Heart left ventricle (tissue), 16 donors: ENCODE results near the gene ACTA2. TPM values are rescaled to one million over a fixed set of nuclear protein-coding genes. Genes with fewer than 3 reads are reported as not detected.
A peak's percentile ranks its signal among the peaks of the same experiment; 100 is the strongest.

ENCODE experiments used
- ATAC-seq, 4 donors: fragments of 200-7000 bp; cut with Tn5 transposase; one replicate each; pipeline ENCODE4 v1.9.1; 2020 to 2022; ENCODE audit warnings: moderate library complexity in 4 of 4, mild to moderate bottlenecking in 3 of 4, moderate number of reproducible peaks in 1 of 4
- DNase-seq, 5 donors: peaks; one replicate each; pipeline ENCODE4 v3.0.0-alpha.2; 2020
- H3K27ac ChIP-seq, 12 donors: fragments of 200-600 bp; sonication (generic) in 4 of 12; one replicate each; pipeline versions ENCODE4 v1.5.0 to v1.8.0; 2016 to 2022; ENCODE audit warnings: mild to moderate bottlenecking in 2 of 12
- H3K27me3 ChIP-seq, 9 donors: fragments of 200-600 bp; sonication (generic) in 2 of 9; one replicate each; pipeline versions ENCODE4 v1.5.1 to v1.8.0; 2016 to 2022; ENCODE audit warnings: mild to moderate bottlenecking in 3 of 9
- H3K36me3 ChIP-seq, 9 donors: fragments of 200-600 bp; sonication (generic) in 2 of 9; one replicate each; pipeline versions ENCODE4 v1.5.0 to v1.8.0; 2018 to 2022; ENCODE audit warnings: mild to moderate bottlenecking in 2 of 9
- H3K4me1 ChIP-seq, 12 donors: fragments of 200-600 bp; sonication (generic) in 4 of 12; one replicate each; pipeline versions ENCODE4 v1.5.0 to v1.8.0; 2016 to 2022; ENCODE audit warnings: mild to moderate bottlenecking in 3 of 12
- H3K4me3 ChIP-seq, 12 donors: fragments of 200-600 bp; sonication (generic) in 4 of 12; one replicate each; pipeline versions ENCODE4 v1.5.0 to v1.8.0; 2017 to 2022; ENCODE audit warnings: mild to moderate bottlenecking in 9 of 12, moderate library complexity in 4 of 12
- H3K9me3 ChIP-seq, 12 donors: fragments of 200-600 bp; sonication (generic) in 4 of 12; one replicate each; pipeline versions ENCODE4 v1.5.0 to v1.8.0; 2016 to 2022; ENCODE audit warnings: mild to moderate bottlenecking in 1 of 12
- POLR2A ChIP-seq, 2 donors: fragments of 450-650 bp; IDR thresholded peaks; one replicate each; pipeline ENCODE4 v1.6.1; 2017; ENCODE audit warnings: antibody characterized with exemption in 2 of 2, mild to moderate bottlenecking in 2 of 2, moderate library complexity in 2 of 2
- WGBS, 4 donors: extraction: QIAGEN DNeasy Blood & Tissue Kit in 2 of 4; methylation state at CpG; one replicate each; pipeline versions ENCODE4 v1.1.5 to v1.1.7; 2013 to 2018; 5-methylcytosine and 5-hydroxymethylcytosine counted together
- intact Hi-C, 10 donors: fragments of 100-400 bp; cut with DNase I; formaldehyde crosslinking; loops; one replicate each; pipeline versions ENCODE4 v1.11.1 to v1.14.2; 2022
- polyA plus RNA-seq, 2 donors: library from polyadenylated mRNA; stranded (reverse); fragments of 200-250 nt; gene quantifications; one replicate each; pipeline ENCODE4 v1.2.3, GENCODE V29; 2013
- total RNA-seq, 9 donors: library from RNA; depleted of rRNA in 2 of 9; stranded (reverse); fragments of >200 nt in 2 of 9; fragmentation: NEBNext Ultra II Directional in 3 of 9; extraction: Animal tissue kit (Norgen Biotek cat#: 25700) in 3 of 9; gene quantifications; one replicate each; pipeline versions ENCODE4 v1.1.0 to v1.2.4, GENCODE V29; 2016 to 2023
- TF ChIP-seq, protein P1 (sequence below), 12 donors: fragments of 200-600 bp; sonication (generic) in 4 of 12; IDR thresholded peaks; one replicate each; pipeline versions ENCODE4 v1.5.0 to v1.8.0; 2018 to 2022; ENCODE audit warnings: antibody characterized with exemption in 12 of 12, mild to moderate bottlenecking in 5 of 12
- donor health status: ischemic (EF 13 %, LVEDD 7.1; RV severe dilation, severe dysfunction).
- donor health status: healthy with polysubstance abuse.
- donor health status: DM: no; HTN: yes; CAD: no.
- donor health status: DM: no; HTN: no; CAD: no.
- donor health status: ischemic (EF 25% LVEDD 6.9; RV normal size, moderate dysfunction).
- donor health status: ischemic (EF 25% LVEDD 5.7; RV mildly dilated, moderate dysfunction).
- donor health status: healthy.
- donor health status: DM: yes; HTN: yes; CAD: no.
- donor health status: ischemic (EF 35%, LVEDD 5.7; RV mildly dilated, moderate dysfunction).
- donor health status: nonischemic (EF 11% LVEDD 7.7; RV severe dilation, severe dysfunction).
- donor health status: DM: yes; HTN: yes; CAD: no.
- donor health status: PGD.
- donor health status: ischemic (EF 29% LVEDD 5.4; RV normal size, mild dysfunction).
- donor health status: nonischemic (EF 23%, LVEDD 6.1; RV moderate dilation, normal function).

The ACTA2 gene
- total and polyA plus RNA-seq, 11 donors: 70.9 to 244 (median 110) TPM

DNA sequence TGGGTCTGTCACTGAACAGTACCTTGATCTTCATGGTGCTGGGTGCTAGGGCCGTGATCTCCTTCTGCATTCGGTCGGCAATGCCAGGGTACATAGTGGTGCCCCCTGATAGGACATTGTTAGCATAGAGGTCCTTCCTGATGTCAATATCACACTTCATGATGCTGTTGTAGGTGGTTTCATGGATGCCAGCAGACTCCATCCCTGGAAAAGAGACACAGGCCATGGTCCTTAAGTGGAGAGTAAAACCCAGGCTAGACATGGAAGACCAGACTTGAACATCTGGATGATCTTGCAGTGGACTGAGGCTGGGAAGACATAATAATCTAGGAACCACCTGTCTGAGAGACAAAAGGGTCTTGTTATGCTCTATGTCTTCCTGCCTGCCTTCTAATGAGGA lies 14.5 kb downstream of the ACTA2 start:
- intact Hi-C loops: loop anchor here in 6 of 10 donors (1.0 to 5.0 kb wide), 5 partner anchors 49 to 279 kb away; no protein-coding TSS in a partner anchor

GRCh38 chr10:88936656-88937055 lies 15.9 kb downstream of the ACTA2 start:
- H3K27me3 ChIP-seq: no peaks in the 10 kb centered on the region
- TF ChIP-seq, protein P1, sequence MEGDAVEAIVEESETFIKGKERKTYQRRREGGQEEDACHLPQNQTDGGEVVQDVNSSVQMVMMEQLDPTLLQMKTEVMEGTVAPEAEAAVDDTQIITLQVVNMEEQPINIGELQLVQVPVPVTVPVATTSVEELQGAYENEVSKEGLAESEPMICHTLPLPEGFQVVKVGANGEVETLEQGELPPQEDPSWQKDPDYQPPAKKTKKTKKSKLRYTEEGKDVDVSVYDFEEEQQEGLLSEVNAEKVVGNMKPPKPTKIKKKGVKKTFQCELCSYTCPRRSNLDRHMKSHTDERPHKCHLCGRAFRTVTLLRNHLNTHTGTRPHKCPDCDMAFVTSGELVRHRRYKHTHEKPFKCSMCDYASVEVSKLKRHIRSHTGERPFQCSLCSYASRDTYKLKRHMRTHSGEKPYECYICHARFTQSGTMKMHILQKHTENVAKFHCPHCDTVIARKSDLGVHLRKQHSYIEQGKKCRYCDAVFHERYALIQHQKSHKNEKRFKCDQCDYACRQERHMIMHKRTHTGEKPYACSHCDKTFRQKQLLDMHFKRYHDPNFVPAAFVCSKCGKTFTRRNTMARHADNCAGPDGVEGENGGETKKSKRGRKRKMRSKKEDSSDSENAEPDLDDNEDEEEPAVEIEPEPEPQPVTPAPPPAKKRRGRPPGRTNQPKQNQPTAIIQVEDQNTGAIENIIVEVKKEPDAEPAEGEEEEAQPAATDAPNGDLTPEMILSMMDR (IDR thresholded peaks at IDR 0.05): no peak
- 85 to 92% (median 88%) methylated on average over 3 of the region's 3 CpGs for WGBS, 4 donors
- no peak overlapping the region for H3K4me3 ChIP-seq
- DNase-seq (no peak), ATAC-seq (no peak)
- H3K4me1 ChIP-seq: peaks cover 0 to 24% (median 12%) of the 10 kb centered on the region in 12 donors
- peak overlapping the region in 1 of 12 donors; percentile 78 for H3K27ac ChIP-seq
- intact Hi-C loops: loop anchor here in 6 of 10 donors (2.0 to 5.0 kb wide), 5 partner anchors 50 to 281 kb away; no protein-coding TSS in a partner anchor
- peaks cover 0 to 66% (median 50%) of the 10 kb centered on the region in 9 donors for H3K36me3 ChIP-seq
- H3K9me3 ChIP-seq: no peaks in the 10 kb centered on the region

More for the DNA sequence above, 14.5 kb downstream of the ACTA2 start:
- DNase-seq (no peak), ATAC-seq (no peak)
- peaks cover 0 to 15% (median 9%) of the 10 kb centered on the region in 12 donors for H3K4me1 ChIP-seq
- TF ChIP-seq, protein P1 (IDR thresholded peaks at IDR 0.05): no peak
- TF ChIP-seq POLR2A (IDR thresholded peaks at IDR 0.05): no peak
- H3K9me3 ChIP-seq: no peaks in the 10 kb centered on the region
- no peaks in the 10 kb centered on the region for H3K27me3 ChIP-seq
- peaks cover 0 to 80% (median 63%) of the 10 kb centered on the region in 9 donors for H3K36me3 ChIP-seq
- H3K27ac ChIP-seq: peak overlapping the region in 1 of 12 donors; percentile 78
- WGBS, 4 donors: 90 to 97% (median 93%) methylated on average over 3 of the region's 3 CpGs
- H3K4me3 ChIP-seq: no peak overlapping the region

DNA sequence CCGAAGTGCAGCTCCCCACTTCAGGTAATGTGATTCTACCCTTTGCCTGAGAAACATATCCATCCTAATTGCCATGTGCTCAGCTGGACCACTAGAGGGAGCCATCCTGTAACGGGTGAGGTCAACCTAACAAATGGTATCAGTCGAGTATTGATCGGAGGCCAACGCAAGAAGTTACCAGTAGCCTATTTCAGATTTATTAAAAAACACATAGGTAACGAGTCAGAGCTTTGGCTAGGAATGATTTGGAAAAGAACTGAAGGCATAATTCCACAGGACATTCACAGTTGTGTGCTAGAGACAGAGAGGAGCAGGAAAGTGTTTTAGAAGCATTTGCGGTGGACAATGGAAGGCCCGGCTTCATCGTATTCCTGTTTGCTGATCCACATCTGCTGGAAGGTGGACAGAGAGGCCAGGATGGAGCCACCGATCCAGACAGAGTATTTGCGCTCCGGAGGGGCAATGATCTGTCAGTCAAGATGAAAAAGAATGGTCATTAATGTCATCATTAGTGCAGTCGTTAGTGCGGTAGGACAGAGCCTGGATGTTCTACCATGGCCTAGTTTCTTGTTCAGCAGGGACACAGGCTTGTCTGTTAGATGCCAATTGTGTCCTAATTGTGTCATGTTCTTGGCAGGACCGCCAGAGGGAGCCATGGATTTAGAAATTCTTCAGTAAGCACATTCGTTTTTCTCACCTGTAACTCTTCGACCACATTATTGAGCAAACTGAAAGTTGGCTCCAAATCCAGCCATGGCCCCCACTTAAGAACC lies 17.5 kb downstream of the ACTA2 start:
- H3K27ac ChIP-seq: peak overlapping the region in 9 of 12 donors; percentile 43 to 78 (median 57)

More for the DNA sequence above, 17.5 kb downstream of the ACTA2 start:
- H3K4me1 ChIP-seq: peaks cover 0 to 33% (median 12%) of the 10 kb centered on the region in 12 donors
- DNase-seq (peak; percentile 61 to 80 (median 74)), ATAC-seq (peak; percentile 52 to 72 (median 66))
- intact Hi-C loops: loop anchor here (1.0 to 5.0 kb wide), 15 partner anchors 51 to 284 kb away; partner anchors contain the start of gene STAMBPL1 (in 2 of the 10)
- WGBS, 4 donors: 35 to 42% (median 39%) methylated on average over 16 to 17 of the region's 17 CpGs
- TF ChIP-seq POLR2A (IDR thresholded peaks at IDR 0.05): no peak
- TF ChIP-seq, protein P1 (IDR thresholded peaks at IDR 0.05): peak; percentile 63 to 91 (median 77)
- H3K27me3 ChIP-seq: no peaks in the 10 kb centered on the region
- peak overlapping the region in 2 of 12 donors; percentile 6 to 13 for H3K4me3 ChIP-seq
- H3K36me3 ChIP-seq: peaks cover 0 to 51% (median 36%) of the 10 kb centered on the region in 9 donors
- H3K9me3 ChIP-seq: no peaks in the 10 kb centered on the region
